Measurements from ENCODE around the gene ATP1B1. TPM values are rescaled to one million over a fixed set of nuclear protein-coding genes. Genes with fewer than 3 reads are reported as not detected.
"Not testable (repeated sequence)": the region's sequence is repeated elsewhere in the genome, so short reads cannot be mapped to it uniquely, and the experiment has no call there.

ATP1B1 gene
- total RNA-seq, 1 donor from 2014 or later = 10.1 TPM

- intact Hi-C loops (cut with DNase I) = no loop called here
- ATAC-seq (no peak), DNase-seq (ENCODE audit: low spot score) (no peak)
These were observed 4.4 kb downstream of the ATP1B1 start for GRCh38 chr1:169110689-169111447.

GRCh38 chr1:169111472-169111871, 5.0 kb downstream of the ATP1B1 start:
- no peak for DNase-seq (ENCODE audit: low spot score)
- no peak for ATAC-seq
- intact Hi-C loops (cut with DNase I) = no loop called here

GRCh38 chr1:169112241-169112640, 5.8 kb downstream of the ATP1B1 start:
- no peak for ATAC-seq
- no peak for DNase-seq (ENCODE audit: low spot score)
- intact Hi-C loops (cut with DNase I) = no loop called here

DNA sequence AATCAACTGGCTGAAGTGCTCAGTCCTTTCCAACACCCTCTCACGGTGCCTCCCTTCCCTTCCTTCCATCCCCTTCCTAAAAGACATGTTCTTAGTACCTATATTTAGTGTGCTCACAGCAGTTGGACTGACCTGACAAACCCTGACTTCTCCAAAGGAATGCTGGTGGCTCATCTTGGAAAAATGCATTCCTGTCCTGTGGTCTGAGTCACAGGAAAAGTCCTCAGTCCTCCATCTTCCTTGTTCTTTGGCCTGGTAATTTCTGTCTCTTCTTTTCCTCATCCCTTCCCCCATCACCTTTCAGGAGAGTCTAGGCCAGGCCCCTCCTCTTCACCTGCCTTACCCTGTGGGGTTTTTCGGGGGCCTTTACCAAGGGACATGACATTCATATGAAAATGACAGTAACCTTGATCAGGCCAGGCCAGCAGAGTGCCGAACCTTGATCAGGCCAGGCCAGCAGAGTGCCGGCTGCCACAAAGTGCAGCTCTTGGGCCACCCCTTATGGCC, 7.2 kb downstream of the ATP1B1 start:
- intact Hi-C loops (cut with DNase I) = no loop called here
- no peak for ATAC-seq

GRCh38 chr1:169115891-169116585, 9.5 kb downstream of the ATP1B1 start:
- intact Hi-C loops (cut with DNase I) = no loop called here
- DNase-seq (ENCODE audit: low spot score) (no peak), ATAC-seq (peak; percentile 66)

More for the DNA sequence above, 7.2 kb downstream of the ATP1B1 start:
- no peak for DNase-seq (ENCODE audit: low spot score)

- intact Hi-C loops (cut with DNase I) = no loop called here
- DNase-seq (ENCODE audit: low spot score) (no peak), ATAC-seq (no peak)
These were observed 10.5 kb downstream of the ATP1B1 start for GRCh38 chr1:169117014-169117413.

- DNase-seq (ENCODE audit: low spot score) (no peak), ATAC-seq (no peak)
- intact Hi-C loops (cut with DNase I) = no loop called here
These were observed 11.1 kb downstream of the ATP1B1 start for GRCh38 chr1:169117599-169117998.

DNA sequence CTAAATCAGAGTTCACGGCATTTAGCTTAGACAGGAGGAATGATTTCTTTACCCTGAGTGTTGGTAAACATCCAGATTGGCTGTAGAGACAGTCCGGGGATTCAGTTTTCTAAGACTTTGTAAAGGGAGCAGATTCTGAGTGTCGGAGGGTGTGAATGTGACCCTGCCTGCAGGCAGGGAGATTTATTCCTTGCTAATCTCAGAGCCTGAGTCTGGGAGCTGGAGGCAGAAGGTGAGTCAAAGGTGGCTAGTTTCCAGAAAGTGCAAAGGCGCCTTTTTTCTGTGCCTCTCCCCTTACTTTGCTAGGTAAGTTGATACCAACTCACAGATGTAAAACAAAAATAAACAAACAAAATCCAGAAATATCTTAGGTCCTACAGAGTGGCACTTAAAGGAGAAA, 11.7 kb downstream of the ATP1B1 start:
- ATAC-seq (no peak), DNase-seq (ENCODE audit: low spot score) (no peak)
- intact Hi-C loops (cut with DNase I) = no loop called here

- intact Hi-C loops (cut with DNase I) = no loop called here
- no peak for ATAC-seq
These were observed 12.9 kb downstream of the ATP1B1 start for GRCh38 chr1:169119405-169119804.

GRCh38 chr1:169120066-169120465, 13.6 kb downstream of the ATP1B1 start:
- no peak for DNase-seq (ENCODE audit: low spot score)
- intact Hi-C loops (cut with DNase I) = no loop called here
- ATAC-seq = no peak

More at GRCh38 chr1:169119405-169119804, 12.9 kb downstream of the ATP1B1 start:
- no peak for DNase-seq (ENCODE audit: low spot score)

GRCh38 chr1:169121146-169121923, 14.8 kb downstream of the ATP1B1 start:
- intact Hi-C loops (cut with DNase I) = no loop called here
- DNase-seq (ENCODE audit: low spot score) = no peak
- ATAC-seq = no peak

DNA sequence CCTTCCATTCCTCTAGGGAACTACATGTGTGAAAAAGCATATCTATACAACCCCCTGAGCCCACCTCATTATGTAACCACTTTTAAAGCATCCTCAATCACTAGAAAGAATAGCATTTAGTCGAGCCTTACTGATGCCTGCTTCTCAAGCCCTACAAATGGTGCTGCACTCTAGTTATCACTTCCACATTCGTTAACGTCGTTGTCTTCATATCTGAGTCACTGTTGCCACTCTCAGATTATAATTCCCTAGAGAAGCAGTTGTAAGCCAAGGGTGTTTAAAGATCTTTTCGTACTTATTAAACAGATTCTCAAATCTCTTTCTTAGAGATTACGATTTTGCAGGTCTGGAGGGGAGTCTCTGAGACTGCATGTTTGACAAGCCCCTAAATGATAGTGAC, 16.5 kb downstream of the ATP1B1 start:
- DNase-seq (ENCODE audit: low spot score) (no peak), ATAC-seq (no peak)
- intact Hi-C loops (cut with DNase I) = no loop called here

GRCh38 chr1:169124459-169124858, 18.0 kb downstream of the ATP1B1 start:
- ATAC-seq = no peak
- intact Hi-C loops (cut with DNase I) = no loop called here

DNA sequence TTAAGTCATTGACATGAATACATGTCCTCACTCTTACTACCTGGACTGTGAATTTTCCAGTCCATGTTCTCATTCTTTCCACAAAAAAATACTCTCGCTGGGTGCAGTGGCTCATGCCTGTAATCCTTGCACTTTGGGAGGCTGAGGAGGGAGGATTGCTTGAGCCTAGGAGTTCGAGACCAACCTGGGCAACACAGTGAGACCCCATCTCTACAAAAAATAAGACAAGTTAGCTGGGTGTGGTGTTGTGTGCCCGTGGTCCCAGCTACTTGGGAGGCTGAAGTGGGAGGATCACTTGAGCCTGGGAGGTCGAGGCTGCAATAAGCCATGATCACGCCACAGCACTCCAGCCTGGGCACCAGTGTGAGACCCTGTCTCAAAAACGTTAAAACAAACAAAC, 19.1 kb downstream of the ATP1B1 start:
- intact Hi-C loops (cut with DNase I); ATAC-seq; DNase-seq (ENCODE audit: low spot score): not testable (repeated sequence)

More at GRCh38 chr1:169124459-169124858, 18.0 kb downstream of the ATP1B1 start:
- no peak for DNase-seq (ENCODE audit: low spot score)

- DNase-seq (ENCODE audit: low spot score) (no peak), ATAC-seq (no peak)
- intact Hi-C loops (cut with DNase I) = no loop called here
These were observed 19.8 kb downstream of the ATP1B1 start for GRCh38 chr1:169126335-169126734.

DNA sequence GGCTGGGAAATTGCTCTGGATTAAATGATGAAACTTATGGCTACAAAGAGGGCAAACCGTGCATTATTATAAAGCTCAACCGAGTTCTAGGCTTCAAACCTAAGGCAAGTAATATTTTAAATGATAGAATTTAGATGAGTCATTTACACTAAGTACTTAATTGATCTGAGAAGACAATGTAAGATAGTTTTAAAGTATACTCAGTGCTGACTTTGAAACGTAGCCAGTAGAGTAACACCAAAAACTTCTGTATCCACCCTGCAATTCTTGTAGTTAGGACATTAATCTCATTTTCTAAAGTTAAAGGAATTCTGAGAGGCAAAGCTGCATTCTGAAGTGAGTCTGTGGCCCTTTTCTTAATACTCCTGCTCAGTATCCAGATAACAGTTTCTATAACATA, 20.8 kb downstream of the ATP1B1 start:
- intact Hi-C loops (cut with DNase I) = no loop called here
- ATAC-seq = no peak
- DNase-seq (ENCODE audit: low spot score) = no peak

GRCh38 chr1:169128562-169128961, 22.1 kb downstream of the ATP1B1 start:
- intact Hi-C loops (cut with DNase I) = no loop called here
- ATAC-seq (no peak), DNase-seq (ENCODE audit: low spot score) (no peak)

DNA sequence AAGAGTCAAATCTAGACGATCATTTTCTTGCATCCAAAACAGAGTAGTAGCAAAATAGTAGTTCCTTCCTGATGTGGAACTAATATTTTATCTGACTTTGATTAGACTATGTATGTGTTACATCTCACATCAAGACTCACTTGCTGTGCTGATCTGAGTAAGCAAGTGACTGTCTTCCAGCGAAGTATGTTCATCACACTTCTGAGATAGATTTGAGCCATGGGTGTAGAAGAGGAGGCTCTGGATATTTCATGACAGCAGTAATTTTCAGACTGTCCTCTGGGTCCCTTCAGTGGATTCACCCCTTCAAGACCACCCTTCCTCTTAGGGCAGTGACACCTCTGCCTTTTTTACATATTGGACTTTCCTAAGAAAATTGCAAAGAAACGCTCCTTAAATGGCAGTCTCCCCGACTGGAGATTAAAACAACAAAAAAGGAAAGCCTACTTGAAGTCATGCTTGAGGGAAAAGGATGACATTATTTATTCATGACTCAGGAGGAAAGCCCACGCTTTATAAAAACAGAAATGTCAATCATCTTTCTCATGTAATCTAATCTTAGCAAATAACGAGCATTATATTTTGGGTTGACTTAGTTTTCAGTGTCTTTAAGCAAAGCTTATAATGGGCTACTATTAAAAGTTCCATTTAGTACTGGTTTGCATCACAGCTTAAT, 22.8 kb downstream of the ATP1B1 start:
- ATAC-seq (no peak), DNase-seq (ENCODE audit: low spot score) (no peak)
- intact Hi-C loops (cut with DNase I) = no loop called here

DNA sequence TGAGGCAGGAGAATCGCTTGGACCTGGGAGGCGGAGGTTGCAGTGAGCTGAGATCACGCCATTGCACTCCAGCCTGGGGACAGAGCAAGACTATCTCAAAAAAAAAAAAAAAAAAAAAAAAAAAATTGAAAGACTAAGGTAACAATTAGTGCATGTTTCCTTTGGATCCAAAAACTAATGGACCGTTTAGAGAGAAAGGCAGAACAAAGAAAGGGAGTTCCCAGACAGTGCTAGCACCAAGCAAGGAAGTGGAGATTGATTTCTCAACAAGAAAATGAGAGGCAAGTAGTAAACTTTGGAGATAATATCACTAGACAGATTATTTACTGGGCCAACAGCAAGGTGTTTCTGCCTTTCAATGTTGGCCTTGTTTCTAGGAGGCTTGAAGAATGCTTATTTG, 24.2 kb downstream of the ATP1B1 start:
- intact Hi-C loops (cut with DNase I) = no loop called here
- DNase-seq (ENCODE audit: low spot score) (no peak), ATAC-seq (no peak)
